ENCODE measurements around the gene CNTN6. TPM values are rescaled to one million over a fixed set of nuclear protein-coding genes. Genes with fewer than 3 reads are reported as not detected.

Gene CNTN6
- polyA plus RNA-seq, 1 of the 3 experiments (the other 2 are of a cell fraction) = 0.02 TPM

GRCh38 chr3:1138036-1138435 lies 45.2 kb downstream of the CNTN6 start:
- no peak overlapping the region for H3K4me3 ChIP-seq (ENCODE audit: low read depth in 2 of 2, low read length in 1 of 2)
- no peaks in the 10 kb centered on the region for H3F3A ChIP-seq (replicated peaks; ENCODE audit: insufficient read depth)
- ChIA-PET POLR2A (no interaction called here), CTCF (no interaction called here)
- DNase-seq = no peak
- H3K9me3 ChIP-seq = no peaks in the 10 kb centered on the region
- no peaks in the 10 kb centered on the region for H3K9me2 ChIP-seq
- no peaks in the 10 kb centered on the region for H4K20me1 ChIP-seq (ENCODE audit: insufficient read depth)
- no peaks in the 10 kb centered on the region for H3K79me2 ChIP-seq (ENCODE audit: insufficient read depth)
- H3K4me1 ChIP-seq (ENCODE audit: control insufficient read depth in 1 of 2, insufficient read depth in 2 of 2, low read depth in 1 of 2, low read length in 1 of 2) = no peaks in the 10 kb centered on the region
- no peak overlapping the region for H3K27ac ChIP-seq (ENCODE audit: low read depth in 2 of 2, low read length in 1 of 2)
- no peak overlapping the region for H3K9ac ChIP-seq
- 81% methylated on average over 2 of the region's 2 CpGs for WGBS (ENCODE audit: low lambda C conversion rate)
- no peak overlapping the region for H3K4me2 ChIP-seq
- no peaks in the 10 kb centered on the region for H3K36me3 ChIP-seq (replicated peaks in 1 of 2; ENCODE audit: control insufficient read depth in 1 of 2, insufficient read depth in 2 of 2, low read length in 1 of 2)
- no peaks in the 10 kb centered on the region for H3K27me3 ChIP-seq (ENCODE audit: insufficient read depth)
- H2AFZ ChIP-seq (ENCODE audit: low read depth) = no peak overlapping the region
- TF ChIP-seq RXRA (IDR thresholded peaks at IDR 0.05; ENCODE audit: borderline replicate concordance, low read depth) = no peak
- TF ChIP-seq MEF2A (IDR thresholded peaks at IDR 0.05; ENCODE audit: borderline replicate concordance, low read depth) = no peak
- no peak for TF ChIP-seq CHD2 (IDR thresholded peaks at IDR 0.05; ENCODE audit: low read length, partially characterized antibody)
- TF ChIP-seq SMC3 (IDR thresholded peaks at IDR 0.05; ENCODE audit: low read depth, low read length) = no peak
- no peak for TF ChIP-seq EP300 (IDR thresholded peaks at IDR 0.05; ENCODE audit: borderline replicate concordance in 1 of 2, low read depth in 1 of 2, low read length in 1 of 2)
- no peak for TF ChIP-seq MXI1 (IDR thresholded peaks at IDR 0.05; ENCODE audit: low read depth, low read length)
- TF ChIP-seq RFX5 (IDR thresholded peaks at IDR 0.05; ENCODE audit: low read length) = no peak
- no peak for TF ChIP-seq SIN3A (IDR thresholded peaks at IDR 0.05; ENCODE audit: borderline replicate concordance, low read depth, low read length)

- CTCF ChIA-PET = no interaction called here
These were observed 46.2 kb downstream of the CNTN6 start for GRCh38 chr3:1139071-1139470.

More at GRCh38 chr3:1139071-1139470, 46.2 kb downstream of the CNTN6 start:
- no peak overlapping the region for H3K27ac ChIP-seq (ENCODE audit: low read depth in 2 of 2, low read length in 1 of 2)
- no peaks in the 10 kb centered on the region for H3K36me3 ChIP-seq (replicated peaks in 1 of 2; ENCODE audit: control insufficient read depth in 1 of 2, insufficient read depth in 2 of 2, low read length in 1 of 2)
- DNase-seq = no peak
- H3F3A ChIP-seq (replicated peaks; ENCODE audit: insufficient read depth) = no peaks in the 10 kb centered on the region
- no peaks in the 10 kb centered on the region for H3K9me2 ChIP-seq
- TF ChIP-seq FOXM1 (IDR thresholded peaks at IDR 0.05; ENCODE audit: low read depth) (no peak), NRF1 (IDR thresholded peaks at IDR 0.05; ENCODE audit: low read depth, low read length) (no peak), SIN3A (IDR thresholded peaks at IDR 0.05; ENCODE audit: borderline replicate concordance, low read depth, low read length) (no peak), ZBTB33 (IDR thresholded peaks at IDR 0.05; ENCODE audit: borderline replicate concordance, low read depth) (no peak), TCF12 (IDR thresholded peaks at IDR 0.05) (no peak), PBX3 (IDR thresholded peaks at IDR 0.05) (no peak), ELF1 (IDR thresholded peaks at IDR 0.05) (no peak), JUND (IDR thresholded peaks at IDR 0.05) (no peak), IRF3 (IDR thresholded peaks at IDR 0.05; ENCODE audit: low read depth, low read length) (no peak), MAX (IDR thresholded peaks at IDR 0.05; ENCODE audit: low read depth) (no peak), YY1 (IDR thresholded peaks at IDR 0.05; ENCODE audit: low read depth) (no peak)
- no peaks in the 10 kb centered on the region for H4K20me1 ChIP-seq (ENCODE audit: insufficient read depth)
- no peak overlapping the region for H3K4me2 ChIP-seq
- H3K9me3 ChIP-seq = no peaks in the 10 kb centered on the region
- no peak overlapping the region for H3K4me3 ChIP-seq (ENCODE audit: low read depth in 2 of 2, low read length in 1 of 2)
- no peaks in the 10 kb centered on the region for H3K79me2 ChIP-seq (ENCODE audit: insufficient read depth)
- H3K9ac ChIP-seq = no peak overlapping the region
- no peaks in the 10 kb centered on the region for H3K4me1 ChIP-seq (ENCODE audit: control insufficient read depth in 1 of 2, insufficient read depth in 2 of 2, low read depth in 1 of 2, low read length in 1 of 2)
- H3K27me3 ChIP-seq (ENCODE audit: insufficient read depth) = no peaks in the 10 kb centered on the region
- no peak overlapping the region for H2AFZ ChIP-seq (ENCODE audit: low read depth)
- POLR2A ChIA-PET = no interaction called here
- WGBS (ENCODE audit: low lambda C conversion rate) = 40% methylated on average over 1 of the region's 1 CpG
